Amniotic epithelial cell (primary cell): Measurements from ENCODE around the gene EFNA3.

Source experiments
- DNase-seq: peaks from one replicate; pipeline ENCODE4 v3.0.0-alpha.2; 2010; ENCODE audit warnings: low read depth

The EFNA3 gene

DNA sequence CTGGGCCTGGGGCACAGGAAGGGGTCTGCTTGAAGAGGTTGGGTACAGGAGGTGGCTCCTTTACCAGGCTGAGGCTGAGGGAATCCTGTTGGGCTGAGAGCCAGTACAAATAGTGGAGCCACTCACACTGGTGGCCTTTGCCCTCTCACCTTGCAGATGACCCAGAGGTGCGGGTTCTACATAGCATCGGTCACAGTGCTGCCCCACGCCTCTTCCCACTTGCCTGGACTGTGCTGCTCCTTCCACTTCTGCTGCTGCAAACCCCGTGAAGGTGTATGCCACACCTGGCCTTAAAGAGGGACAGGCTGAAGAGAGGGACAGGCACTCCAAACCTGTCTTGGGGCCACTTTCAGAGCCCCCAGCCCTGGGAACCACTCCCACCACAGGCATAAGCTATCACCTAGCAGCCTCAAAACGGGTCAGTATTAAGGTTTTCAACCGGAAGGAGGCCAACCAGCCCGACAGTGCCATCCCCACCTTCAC is 55.2 kb downstream of the EFNA3 start:
- DNase-seq = no peak

DNA sequence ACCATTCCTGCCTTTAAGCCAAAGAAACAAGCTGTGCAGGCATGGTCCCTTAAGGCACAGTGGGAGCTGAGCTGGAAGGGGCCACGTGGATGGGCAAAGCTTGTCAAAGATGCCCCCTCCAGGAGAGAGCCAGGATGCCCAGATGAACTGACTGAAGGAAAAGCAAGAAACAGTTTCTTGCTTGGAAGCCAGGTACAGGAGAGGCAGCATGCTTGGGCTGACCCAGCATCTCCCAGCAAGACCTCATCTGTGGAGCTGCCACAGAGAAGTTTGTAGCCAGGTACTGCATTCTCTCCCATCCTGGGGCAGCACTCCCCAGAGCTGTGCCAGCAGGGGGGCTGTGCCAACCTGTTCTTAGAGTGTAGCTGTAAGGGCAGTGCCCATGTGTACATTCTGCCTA is 55.7 kb downstream of the EFNA3 start:
- no peak for DNase-seq

DNA sequence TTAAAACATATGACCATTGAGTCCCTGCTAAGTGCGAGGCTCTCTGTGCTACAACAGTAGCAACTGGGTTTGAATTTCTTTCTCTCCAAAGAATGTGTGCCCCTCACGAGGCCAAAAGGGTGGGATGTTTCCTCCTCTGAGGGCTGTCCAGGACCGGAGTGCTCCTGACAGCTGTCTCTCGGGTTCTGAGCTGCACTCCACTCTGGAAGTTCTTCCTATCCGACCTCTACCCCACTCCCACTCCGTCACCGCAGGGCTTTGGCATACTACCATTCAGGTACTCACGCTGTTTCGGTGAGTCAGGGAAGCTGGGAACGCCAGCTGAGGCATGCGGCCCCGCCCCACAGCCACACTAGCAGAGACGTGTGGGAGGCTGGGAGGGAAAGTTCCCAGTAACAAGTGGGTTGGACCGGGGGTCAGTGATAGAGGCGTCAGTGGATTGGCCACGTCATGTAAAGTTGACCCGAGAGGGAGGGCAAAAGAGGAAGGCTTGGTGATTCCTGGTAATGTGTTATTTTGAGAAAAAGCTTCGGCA is 56.3 kb downstream of the EFNA3 start:
- DNase-seq = peak; percentile 99

DNA sequence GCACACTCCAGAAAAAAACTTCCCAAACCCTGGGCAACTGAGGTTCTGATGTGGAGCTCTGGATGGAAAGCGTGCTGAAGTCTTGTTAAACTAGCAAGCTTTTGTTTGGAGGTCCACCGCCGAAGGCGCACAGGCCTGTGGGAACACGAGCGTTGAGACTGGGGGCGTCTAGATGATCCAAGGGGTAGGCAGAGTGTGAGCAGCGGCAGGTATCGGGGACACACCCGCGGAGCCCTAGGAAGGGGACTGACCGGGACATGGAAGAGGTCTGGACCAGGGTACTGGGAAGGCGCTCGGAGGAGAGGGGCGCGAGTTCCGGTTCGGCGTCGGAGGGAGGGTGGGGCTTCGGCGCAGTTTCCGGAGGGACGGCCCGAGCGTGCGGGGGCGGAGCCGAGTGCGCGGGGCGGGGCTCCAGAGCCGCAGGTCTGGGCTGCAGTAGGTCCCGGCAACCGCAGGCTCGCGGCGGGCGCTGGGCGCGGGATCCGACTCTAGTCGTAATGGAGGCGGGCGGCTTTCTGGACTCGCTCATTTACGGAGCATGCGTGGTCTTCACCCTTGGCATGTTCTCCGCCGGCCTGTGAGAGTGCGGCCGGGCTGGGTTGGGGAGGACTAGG is 56.9 kb downstream of the EFNA3 start, which contains the start of gene SLC50A1:
Gene SLC50A1, plus strand, starts transcription at position 438 of the 614 bp plus-strand sequence. Its CDS starts 60 bp downstream, at position 498.
- peak; percentile 91 for DNase-seq

DNA sequence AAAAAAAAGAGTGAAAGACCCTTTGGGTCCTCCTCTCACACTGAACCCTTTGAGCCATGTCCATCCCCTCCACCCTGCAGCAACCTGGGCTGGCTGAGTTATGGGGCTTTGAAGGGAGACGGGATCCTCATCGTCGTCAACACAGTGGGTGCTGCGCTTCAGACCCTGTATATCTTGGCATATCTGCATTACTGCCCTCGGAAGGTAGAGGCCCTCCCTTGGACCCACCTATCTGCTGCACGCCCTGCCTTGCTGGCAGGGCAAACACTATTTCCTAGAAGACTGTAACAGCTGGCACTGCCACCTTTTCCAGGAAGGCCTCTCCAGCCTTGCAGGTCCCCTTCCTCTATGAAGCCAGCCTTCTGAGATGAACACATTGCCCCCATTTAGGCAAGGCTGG is 58.1 kb downstream of the EFNA3 start:
- no peak for DNase-seq
